PC-3 (cell line): ENCODE data around the gene FOXO3. TPM values are rescaled to one million over a fixed set of nuclear protein-coding genes. Genes with fewer than 3 reads are reported as not detected.

Source experiments
- ATAC-seq: fragments of 200-7000 bp; cut with Tn5 transposase; 2 replicates; pipeline ENCODE4 v1.9.1; 2020; ENCODE audit warnings: mild to moderate bottlenecking, moderate library complexity
- BruUV-seq: library from RNA; stranded (reverse); fragments of 400-500 nt; replicated peaks from 2 replicates; lab custom pipeline; 2021; lab: Mats Ljungman, UMichigan
- CTCF ChIA-PET: fragments of 300-600 bp; sonication (Branson Sonifier 250); formaldehyde crosslinking; loops from one replicate; lab custom pipeline; 2022; ENCODE audit warnings: antibody characterized with exemption; lab: Charles Lee
- POLR2A ChIA-PET: fragments of 300-600 bp; sonication (Branson Sonifier 250); formaldehyde crosslinking; loops from one replicate; lab custom pipeline; 2022; ENCODE audit warnings: antibody characterized with exemption; ENCODE audit not compliant: unreplicated experiment; lab: Charles Lee
- DNase-seq: peaks from one replicate; pipeline ENCODE4 v3.0.0-alpha.2; 2015
- H2AFZ ChIP-seq: fragments of 300-600 bp; sonication (generic); 2 replicates; pipeline ENCODE4 v1.6.0; 2016; ENCODE audit warnings: antibody characterized with exemption, low read length
- H3F3A ChIP-seq: fragments of 300-600 bp; sonication (generic); one replicate; pipeline ENCODE4 v1.6.0; 2017; ENCODE audit warnings: antibody characterized with exemption, low read length, control low read depth, mild to moderate bottlenecking; ENCODE audit not compliant: unreplicated experiment
- H3K27ac ChIP-seq: fragments of 300-600 bp; sonication (generic); 2 replicates; pipeline ENCODE4 v1.5.1; 2016; ENCODE audit warnings: mild to moderate bottlenecking, low read length
- H3K27me3 ChIP-seq: fragments of 300-600 bp; sonication (generic); 2 replicates; pipeline ENCODE4 v1.6.1; 2016; ENCODE audit warnings: low read length, mixed read lengths
- H3K36me3 ChIP-seq: fragments of 300-600 bp; sonication (generic); 2 replicates; pipeline ENCODE4 v1.6.1; 2016; ENCODE audit warnings: low read depth, mixed run types, low read length, mixed read lengths
- H3K4me1 ChIP-seq: fragments of 300-600 bp; sonication (generic); 2 replicates; pipeline ENCODE4 v1.5.1; 2016; ENCODE audit warnings: low read length; ENCODE audit not compliant: insufficient read depth
- H3K4me2 ChIP-seq: fragments of 300-600 bp; sonication (generic); 2 replicates; pipeline ENCODE4 v1.6.0; 2016; ENCODE audit warnings: low read length
- H3K4me3 ChIP-seq: fragments of 300-600 bp; sonication (generic); 2 replicates; pipeline ENCODE4 v1.5.1; 2016; ENCODE audit warnings: mild to moderate bottlenecking, low read length, mixed read lengths
- H3K79me2 ChIP-seq: fragments of 300-600 bp; sonication (generic); 2 replicates; pipeline ENCODE4 v1.6.1; 2017; ENCODE audit warnings: low read length, mixed read lengths
- H3K9ac ChIP-seq: fragments of 300-600 bp; sonication (generic); 2 replicates; pipeline ENCODE4 v1.6.0; 2016; ENCODE audit warnings: mild to moderate bottlenecking, low read length
- H3K9me2 ChIP-seq: fragments of 300-600 bp; sonication (generic); replicated peaks from 2 replicates; pipeline ENCODE4 v1.6.1; 2016; ENCODE audit warnings: mixed run types, low read length, mixed read lengths
- H3K9me3 ChIP-seq: fragments of 300-600 bp; sonication (generic); 2 replicates; pipeline ENCODE4 v1.6.1; 2016; ENCODE audit warnings: low read length, mixed read lengths
- H4K20me1 ChIP-seq: fragments of 300-600 bp; sonication (generic); 2 replicates; pipeline ENCODE4 v1.6.1; 2016; ENCODE audit warnings: low read length, mixed read lengths
- EZH2 ChIP-seq: fragments of 300-600 bp; sonication (generic); IDR thresholded peaks from one replicate; pipeline ENCODE4 v1.6.1; 2017; ENCODE audit warnings: antibody characterized with exemption, mild to moderate bottlenecking, low read length; ENCODE audit not compliant: unreplicated experiment
- EZH2phosphoT487 ChIP-seq: fragments of 300-600 bp; sonication (generic); IDR thresholded peaks from 2 replicates; pipeline ENCODE4 v1.6.1; 2018; ENCODE audit warnings: mild to moderate bottlenecking, antibody characterized with exemption, low read length, borderline replicate concordance
- intact Hi-C: fragments of 100-400 bp; cut with micrococcal nuclease; formaldehyde crosslinking; loops from 2 replicates; pipeline ENCODE4 v1.9.0; 2023
- total RNA-seq: library from RNA; depleted of rRNA; stranded (reverse); fragments of >200 nt; gene quantifications from 2 replicates; pipeline ENCODE4 v1.2.3, GENCODE V29; 2014
- TF ChIP-seq, protein P1 (sequence below): fragments of 300-600 bp; sonication (generic); conservative IDR thresholded peaks from 2 replicates; pipeline ENCODE4 v1.5.1; 2017; ENCODE audit warnings: antibody characterized with exemption, low read depth, mild to moderate bottlenecking, low read length

FOXO3 gene
- total RNA-seq, 1 experiment from 2014 or later, result 12.8 TPM

DNA sequence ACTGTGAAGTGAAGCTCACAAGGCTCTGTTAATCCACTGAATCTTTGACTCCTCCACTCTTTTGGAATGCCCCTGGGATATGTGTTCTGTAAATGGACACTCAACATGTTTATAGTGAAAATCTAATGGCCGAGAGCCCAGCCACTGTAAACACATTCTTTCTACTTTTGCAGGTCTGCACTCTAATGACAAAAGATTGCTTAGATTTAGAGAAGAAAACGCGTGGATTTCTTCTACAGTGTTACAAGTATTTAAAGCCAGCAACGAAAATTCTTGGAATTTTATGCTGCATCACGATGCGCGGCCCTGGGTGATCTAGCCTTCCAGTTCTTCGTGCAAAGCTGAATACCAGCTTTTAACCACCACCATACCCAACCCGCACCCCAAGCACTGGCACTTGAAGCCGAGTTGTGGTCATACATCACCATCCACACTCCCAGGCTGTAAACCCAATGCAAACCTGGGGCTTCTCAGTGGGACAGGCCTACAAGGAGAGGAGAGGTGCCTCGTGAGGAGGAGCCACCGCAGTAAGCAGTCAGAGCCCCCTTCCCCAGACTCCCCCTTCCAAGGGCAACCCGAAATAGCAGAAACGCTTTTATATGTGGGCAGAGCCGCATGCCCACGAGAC is 3.7 kb upstream of the FOXO3 start:
- ChIA-PET POLR2A (no interaction called here), CTCF (no interaction called here)
- peak overlapping the region; percentile 67 for H3K4me3 ChIP-seq
- H4K20me1 ChIP-seq, result 0 out of 2 replicates have a peak, but pooled peaks cover 4% of the 10 kb centered on the region
- no peaks in the 10 kb centered on the region for H3K9me2 ChIP-seq
- H3K27ac ChIP-seq, result no peak overlapping the region
- peak overlapping the region; percentile 35; the same call in 1 of the 2 replicates for H3K9ac ChIP-seq
- intact Hi-C loops, result loop anchor here (5.0 kb wide), 2 partner anchors 180 to 515 kb away; no protein-coding TSS in a partner anchor
- H3K4me1 ChIP-seq, result peaks cover 10% of the 10 kb centered on the region
- H3F3A ChIP-seq, result no peaks in the 10 kb centered on the region
- H3K79me2 ChIP-seq, result peaks cover 17% of the 10 kb centered on the region
- H3K9me3 ChIP-seq, result no peaks in the 10 kb centered on the region
- no peaks in the 10 kb centered on the region for H3K27me3 ChIP-seq
- no TSS peak for BruUV-seq
- no peak for TF ChIP-seq EZH2phosphoT487
- TF ChIP-seq EZH2, result no peak
- TF ChIP-seq, protein P1, sequence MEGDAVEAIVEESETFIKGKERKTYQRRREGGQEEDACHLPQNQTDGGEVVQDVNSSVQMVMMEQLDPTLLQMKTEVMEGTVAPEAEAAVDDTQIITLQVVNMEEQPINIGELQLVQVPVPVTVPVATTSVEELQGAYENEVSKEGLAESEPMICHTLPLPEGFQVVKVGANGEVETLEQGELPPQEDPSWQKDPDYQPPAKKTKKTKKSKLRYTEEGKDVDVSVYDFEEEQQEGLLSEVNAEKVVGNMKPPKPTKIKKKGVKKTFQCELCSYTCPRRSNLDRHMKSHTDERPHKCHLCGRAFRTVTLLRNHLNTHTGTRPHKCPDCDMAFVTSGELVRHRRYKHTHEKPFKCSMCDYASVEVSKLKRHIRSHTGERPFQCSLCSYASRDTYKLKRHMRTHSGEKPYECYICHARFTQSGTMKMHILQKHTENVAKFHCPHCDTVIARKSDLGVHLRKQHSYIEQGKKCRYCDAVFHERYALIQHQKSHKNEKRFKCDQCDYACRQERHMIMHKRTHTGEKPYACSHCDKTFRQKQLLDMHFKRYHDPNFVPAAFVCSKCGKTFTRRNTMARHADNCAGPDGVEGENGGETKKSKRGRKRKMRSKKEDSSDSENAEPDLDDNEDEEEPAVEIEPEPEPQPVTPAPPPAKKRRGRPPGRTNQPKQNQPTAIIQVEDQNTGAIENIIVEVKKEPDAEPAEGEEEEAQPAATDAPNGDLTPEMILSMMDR, result no peak
- peak overlapping the region; percentile 80 for H2AFZ ChIP-seq
- ATAC-seq, result no peak
- peak; percentile 9 for DNase-seq
- H3K36me3 ChIP-seq, result no peaks in the 10 kb centered on the region
- peak overlapping the region; percentile 89 for H3K4me2 ChIP-seq

DNA sequence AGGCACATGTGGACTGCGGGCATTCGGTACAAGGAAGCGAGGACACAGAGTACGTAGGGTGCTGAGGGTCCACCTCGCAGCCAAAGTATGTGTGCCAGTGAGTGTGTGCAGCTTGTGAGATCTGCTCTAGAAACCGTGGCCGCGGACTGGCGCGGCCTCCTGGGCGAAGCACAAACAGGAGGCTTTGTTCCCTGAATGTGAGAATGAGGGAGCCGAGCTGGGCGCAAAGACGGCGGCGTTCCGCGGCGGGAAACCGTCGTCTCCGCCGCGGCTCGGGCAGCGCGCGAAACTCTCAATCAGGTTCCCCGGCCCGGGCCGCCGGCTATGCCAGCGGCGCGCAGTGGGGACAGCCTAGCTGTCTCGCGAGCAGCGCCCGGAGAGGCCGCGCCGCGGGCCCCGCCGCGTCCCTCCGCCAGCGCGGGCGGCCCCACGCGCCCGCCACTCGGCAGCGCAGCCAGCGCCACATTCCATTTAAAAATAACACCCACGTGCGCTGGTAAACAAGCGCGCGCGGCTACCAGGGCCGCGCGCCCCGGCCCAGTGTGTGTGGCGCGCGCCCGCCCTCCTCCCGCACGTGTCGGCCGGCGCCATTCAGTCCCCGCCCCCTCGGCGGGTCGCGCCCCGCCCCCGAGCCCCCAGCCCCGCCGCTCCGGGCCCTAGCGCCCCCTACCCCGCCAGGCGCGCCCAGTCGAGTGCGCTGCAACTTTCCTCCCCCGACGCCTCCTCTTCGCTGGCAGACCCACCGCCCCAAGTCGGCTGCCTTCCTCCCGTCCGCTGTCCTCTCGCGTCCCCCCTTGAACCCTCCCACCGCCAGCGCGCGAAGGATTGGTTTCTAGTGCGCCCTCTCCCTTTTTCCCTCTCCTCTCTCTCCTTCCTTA is 3.0 kb upstream of the FOXO3 start:
- H3K36me3 ChIP-seq, result no peaks in the 10 kb centered on the region
- intact Hi-C loops, result loop anchor here (5.0 kb wide), 2 partner anchors 180 to 515 kb away; no protein-coding TSS in a partner anchor
- ChIA-PET POLR2A (interaction anchor here (0.6 to 0.9 kb wide), 2 partner anchors 193 to 883 kb away, joined by 3 to 6 read pairs; partner anchors contain the start of gene SMPD2), CTCF (interaction anchor here (0.6 kb wide), 2 partner anchors 282 to 639 kb away, joined by 6 read pairs; no protein-coding TSS in a partner anchor)
- peaks cover 10% of the 10 kb centered on the region for H3K4me1 ChIP-seq
- peak overlapping the region; percentile 80 for H2AFZ ChIP-seq
- TF ChIP-seq, protein P1, result no peak
- TF ChIP-seq EZH2phosphoT487 (peak; percentile 80), EZH2 (no peak)
- no TSS peak for BruUV-seq
- H3K9me3 ChIP-seq, result no peaks in the 10 kb centered on the region
- H3K4me2 ChIP-seq, result peak overlapping the region; percentile 89
- H3K27ac ChIP-seq, result peak overlapping the region; percentile 44; the same call in 1 of the 2 replicates
- peak overlapping the region; percentile 67 for H3K4me3 ChIP-seq
- no peaks in the 10 kb centered on the region for H3K9me2 ChIP-seq
- peak overlapping the region; percentile 40; the same call in 1 of the 2 replicates for H3K9ac ChIP-seq
- ATAC-seq, result no peak; the same call in 1 of the 2 replicates
- peaks cover 25% of the 10 kb centered on the region for H3K79me2 ChIP-seq
- DNase-seq, result peak; percentile 64
- H4K20me1 ChIP-seq, result 0 out of 2 replicates have a peak, but pooled peaks cover 9% of the 10 kb centered on the region
- H3K27me3 ChIP-seq, result no peaks in the 10 kb centered on the region
- no peaks in the 10 kb centered on the region for H3F3A ChIP-seq
